Measurements from ENCODE around the gene ADGRV1. TPM values are rescaled to one million over a fixed set of nuclear protein-coding genes. Genes with fewer than 3 reads are reported as not detected.
"Not testable (repeated sequence)": the region's sequence is repeated elsewhere in the genome, so short reads cannot be mapped to it uniquely, and the experiment has no call there.

ADGRV1 gene
- total RNA-seq, 1 donor from 2014 or later = 0.13 TPM

DNA sequence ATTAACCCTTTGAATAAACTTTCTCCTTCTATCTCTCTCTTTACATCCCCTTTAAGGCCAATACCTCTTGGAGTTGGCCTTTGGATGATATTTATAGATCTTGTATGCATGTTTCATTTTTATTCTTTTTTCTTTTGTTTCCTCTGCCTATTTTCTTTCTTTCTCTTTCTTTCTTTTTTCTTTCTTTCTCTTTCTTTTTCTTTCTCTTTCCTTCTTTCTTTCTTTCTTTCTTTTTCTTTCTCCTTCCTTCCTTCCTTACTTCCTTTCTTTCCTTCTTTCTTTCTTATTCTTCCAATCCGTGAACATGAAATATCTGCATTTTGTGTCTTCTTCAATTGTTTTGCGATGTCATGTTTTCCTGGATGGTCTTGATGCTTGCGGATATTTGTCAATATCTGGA is 276.1 kb downstream of the ADGRV1 start:
- TF ChIP-seq, protein P1, sequence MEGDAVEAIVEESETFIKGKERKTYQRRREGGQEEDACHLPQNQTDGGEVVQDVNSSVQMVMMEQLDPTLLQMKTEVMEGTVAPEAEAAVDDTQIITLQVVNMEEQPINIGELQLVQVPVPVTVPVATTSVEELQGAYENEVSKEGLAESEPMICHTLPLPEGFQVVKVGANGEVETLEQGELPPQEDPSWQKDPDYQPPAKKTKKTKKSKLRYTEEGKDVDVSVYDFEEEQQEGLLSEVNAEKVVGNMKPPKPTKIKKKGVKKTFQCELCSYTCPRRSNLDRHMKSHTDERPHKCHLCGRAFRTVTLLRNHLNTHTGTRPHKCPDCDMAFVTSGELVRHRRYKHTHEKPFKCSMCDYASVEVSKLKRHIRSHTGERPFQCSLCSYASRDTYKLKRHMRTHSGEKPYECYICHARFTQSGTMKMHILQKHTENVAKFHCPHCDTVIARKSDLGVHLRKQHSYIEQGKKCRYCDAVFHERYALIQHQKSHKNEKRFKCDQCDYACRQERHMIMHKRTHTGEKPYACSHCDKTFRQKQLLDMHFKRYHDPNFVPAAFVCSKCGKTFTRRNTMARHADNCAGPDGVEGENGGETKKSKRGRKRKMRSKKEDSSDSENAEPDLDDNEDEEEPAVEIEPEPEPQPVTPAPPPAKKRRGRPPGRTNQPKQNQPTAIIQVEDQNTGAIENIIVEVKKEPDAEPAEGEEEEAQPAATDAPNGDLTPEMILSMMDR (IDR thresholded peaks at IDR 0.05) = no peak
- intact Hi-C loops (cut with micrococcal nuclease) = no loop called here
- Mint-ChIP-seq H3K36me3 (ENCODE audit: low read depth) (no peaks in the 10 kb centered on the region), H3K4me3 (no peak overlapping the region), H3K27ac (no peak overlapping the region), H3K4me1 (no peaks in the 10 kb centered on the region), H3K9me3 (peaks cover 2% of the 10 kb centered on the region), H3K27me3 (no peaks in the 10 kb centered on the region)
- DNase-seq = no peak
- no peak for ATAC-seq (ENCODE audit: low read depth)
- ChIA-PET CTCF (no interaction called here), POLR2A (no interaction called here)

DNA sequence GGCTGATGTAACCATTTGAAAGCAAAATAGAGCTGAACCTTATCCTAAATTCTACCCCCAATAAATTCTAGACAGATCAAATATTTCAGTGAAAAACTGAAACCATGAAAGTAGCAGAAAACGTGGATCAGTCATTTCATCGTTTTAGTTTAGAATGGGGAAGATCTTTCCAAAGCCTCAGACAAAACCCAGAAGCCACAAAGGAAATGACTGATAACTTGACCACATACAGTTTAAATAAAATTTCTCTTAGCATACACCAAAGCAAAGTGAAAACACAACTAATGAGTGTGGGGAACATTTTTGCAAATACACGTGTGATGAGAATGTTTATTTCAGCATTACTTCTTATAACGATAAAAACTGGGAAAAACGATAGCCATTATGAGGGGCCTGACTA is 284.8 kb downstream of the ADGRV1 start:
- ATAC-seq (ENCODE audit: low read depth) (no peak), DNase-seq (no peak)
- no peak overlapping the region for H3K4me3 Mint-ChIP-seq
- H3K36me3 Mint-ChIP-seq (ENCODE audit: low read depth) = no peaks in the 10 kb centered on the region
- no peaks in the 10 kb centered on the region for H3K9me3 Mint-ChIP-seq
- no peaks in the 10 kb centered on the region for H3K27me3 Mint-ChIP-seq
- no peak overlapping the region for H3K27ac Mint-ChIP-seq
- H3K4me1 Mint-ChIP-seq = no peaks in the 10 kb centered on the region
- intact Hi-C loops (cut with micrococcal nuclease) = no loop called here
- ChIA-PET CTCF (no interaction called here), POLR2A (no interaction called here)
- TF ChIP-seq, protein P1 (IDR thresholded peaks at IDR 0.05) = no peak

DNA sequence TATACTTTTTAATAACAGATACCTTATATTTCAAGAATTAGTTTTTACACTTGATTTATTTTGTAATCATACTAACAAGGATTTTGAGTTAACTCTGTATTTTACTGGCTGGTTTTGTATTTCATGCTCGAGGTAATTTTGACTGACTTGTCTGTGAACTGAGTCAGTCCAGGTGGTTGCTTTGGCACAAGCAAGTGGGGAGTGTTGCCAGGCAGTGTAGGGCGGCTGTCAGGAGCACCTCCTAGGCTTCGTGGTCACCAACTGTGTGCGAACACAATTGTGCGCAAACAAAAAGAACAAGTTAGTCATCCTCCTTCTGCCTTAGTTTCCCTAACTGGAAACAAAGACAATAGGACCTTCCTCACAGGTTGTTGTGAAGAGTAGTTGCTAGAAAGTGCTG is 286.3 kb downstream of the ADGRV1 start:
- ATAC-seq (ENCODE audit: low read depth) = no peak
- Mint-ChIP-seq H3K27me3 (no peaks in the 10 kb centered on the region), H3K4me1 (no peaks in the 10 kb centered on the region), H3K27ac (no peak overlapping the region), H3K9me3 (no peaks in the 10 kb centered on the region), H3K4me3 (no peak overlapping the region), H3K36me3 (ENCODE audit: low read depth) (no peaks in the 10 kb centered on the region)
- CTCF ChIA-PET = no interaction called here
- intact Hi-C loops (cut with micrococcal nuclease) = no loop called here
- DNase-seq = no peak
- POLR2A ChIA-PET = no interaction called here
- TF ChIP-seq, protein P1 (IDR thresholded peaks at IDR 0.05) = no peak

DNA sequence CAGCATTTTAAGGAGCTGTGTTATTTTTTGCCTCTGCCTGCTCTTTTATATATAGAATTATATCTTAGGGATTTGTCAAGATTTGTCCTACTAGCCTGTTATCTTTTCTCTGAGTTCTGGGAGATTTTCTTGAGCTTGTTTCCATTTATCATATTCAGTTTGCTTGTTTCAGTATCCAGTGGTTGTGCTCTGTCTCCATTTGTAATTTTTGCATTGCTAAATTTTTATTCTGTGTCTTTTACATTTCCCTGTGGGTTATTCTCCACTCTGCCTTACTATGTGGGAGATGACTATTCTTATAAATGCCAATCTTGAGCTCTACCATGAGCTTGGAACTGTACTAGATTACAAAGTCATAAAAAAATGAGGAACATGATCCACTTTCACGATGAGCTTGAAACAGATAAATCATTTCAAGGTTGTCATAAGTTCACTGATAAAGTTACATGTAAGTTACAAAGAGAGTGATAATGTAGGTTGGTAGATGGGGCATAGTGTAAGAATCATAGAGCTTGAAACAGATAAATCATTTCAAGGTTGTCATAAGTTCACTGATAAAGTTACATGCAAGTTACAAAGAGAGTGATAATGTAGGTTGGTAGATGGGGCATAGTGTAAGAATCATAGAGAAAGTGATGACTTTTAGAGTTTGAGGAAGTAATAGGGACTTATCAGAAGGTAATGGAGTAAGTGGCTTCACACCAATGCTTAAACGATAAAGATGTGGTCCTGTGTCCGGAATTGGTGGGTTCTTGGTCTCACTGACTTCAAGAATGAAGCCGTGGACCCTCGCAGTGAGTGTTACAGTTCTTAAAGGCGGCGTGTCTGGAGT is 287.3 kb downstream of the ADGRV1 start:
- ATAC-seq (ENCODE audit: low read depth) = no peak
- intact Hi-C loops (cut with micrococcal nuclease) = no loop called here
- Mint-ChIP-seq H3K4me1 (no peaks in the 10 kb centered on the region), H3K27me3 (no peaks in the 10 kb centered on the region), H3K27ac (no peak overlapping the region), H3K4me3 (no peak overlapping the region), H3K9me3 (no peaks in the 10 kb centered on the region), H3K36me3 (ENCODE audit: low read depth) (no peaks in the 10 kb centered on the region)
- POLR2A ChIA-PET = no interaction called here
- TF ChIP-seq, protein P1 (IDR thresholded peaks at IDR 0.05) = no peak
- CTCF ChIA-PET = no interaction called here
- no peak for DNase-seq

DNA sequence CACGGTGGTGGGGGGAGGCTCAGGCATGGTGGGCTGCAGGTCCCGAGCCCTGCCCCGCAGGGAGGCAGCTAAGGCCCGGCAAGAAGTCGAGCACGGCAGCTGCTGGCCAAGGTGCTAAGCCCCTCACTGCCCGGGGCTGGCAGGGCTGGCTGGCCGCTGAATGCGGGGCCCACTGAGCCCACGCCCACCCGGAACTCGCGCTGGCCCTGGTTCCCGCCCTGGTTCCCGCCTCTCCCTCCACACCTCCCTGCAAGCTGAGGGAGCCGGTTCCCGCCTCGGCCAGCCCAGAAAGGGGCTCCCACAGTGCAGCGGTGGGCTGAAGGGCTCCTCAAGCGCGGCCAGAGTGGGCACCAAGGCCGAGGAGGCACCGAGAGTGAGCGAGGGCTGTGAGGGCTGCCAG is 289.0 kb downstream of the ADGRV1 start:
- CTCF ChIA-PET = not testable (repeated sequence)

DNA sequence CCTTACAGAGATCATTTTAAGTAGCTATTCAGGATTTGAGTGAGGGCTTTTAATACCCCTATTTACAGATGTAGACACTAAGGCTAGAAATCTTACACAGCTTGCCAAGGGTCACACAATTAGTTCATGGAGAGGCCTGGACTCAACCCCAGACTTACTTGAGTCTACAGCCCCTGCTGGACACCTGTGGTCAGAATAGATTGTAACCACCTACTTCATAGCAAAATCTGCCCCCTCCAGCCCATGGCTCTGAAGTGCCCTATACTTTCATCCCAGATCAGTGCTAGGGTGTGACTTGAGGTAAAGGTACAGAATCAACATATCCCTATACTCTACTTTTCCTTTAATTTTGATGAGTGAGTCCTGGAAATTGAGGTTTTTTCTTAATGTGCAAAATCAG is 291.3 kb downstream of the ADGRV1 start:
- CTCF ChIA-PET = no interaction called here
- no peak for ATAC-seq (ENCODE audit: low read depth)
- intact Hi-C loops (cut with micrococcal nuclease) = no loop called here
- Mint-ChIP-seq H3K36me3 (ENCODE audit: low read depth) (no peaks in the 10 kb centered on the region), H3K9me3 (no peaks in the 10 kb centered on the region), H3K4me1 (no peaks in the 10 kb centered on the region), H3K4me3 (no peak overlapping the region), H3K27ac (no peak overlapping the region), H3K27me3 (no peaks in the 10 kb centered on the region)
- no peak for DNase-seq
- POLR2A ChIA-PET = no interaction called here
- TF ChIP-seq, protein P1 (IDR thresholded peaks at IDR 0.05) = no peak

More for the DNA sequence above, 289.0 kb downstream of the ADGRV1 start:
- H3K4me3 Mint-ChIP-seq; H3K27me3 Mint-ChIP-seq; intact Hi-C loops (cut with micrococcal nuclease); H3K36me3 Mint-ChIP-seq (ENCODE audit: low read depth); DNase-seq; H3K9me3 Mint-ChIP-seq; ATAC-seq (ENCODE audit: low read depth); H3K4me1 Mint-ChIP-seq; POLR2A ChIA-PET; H3K27ac Mint-ChIP-seq: not testable (repeated sequence)

Measured in activated B cell treated with CpG ODN at 0.5 μM for 24 hours (primary cell).